ENCODE data around the gene ATG4D. TPM values are rescaled to one million over a fixed set of nuclear protein-coding genes. Genes with fewer than 3 reads are reported as not detected.
A peak's percentile ranks its signal among the peaks of the same experiment; 100 is the strongest.
"Not testable (repeated sequence)": the region's sequence is repeated elsewhere in the genome, so short reads cannot be mapped to it uniquely, and the experiment has no call there.

The ATG4D gene
- total RNA-seq, 4 donors from 2014 or later: 46.5 to 59.3 (median 51.4) TPM

DNA sequence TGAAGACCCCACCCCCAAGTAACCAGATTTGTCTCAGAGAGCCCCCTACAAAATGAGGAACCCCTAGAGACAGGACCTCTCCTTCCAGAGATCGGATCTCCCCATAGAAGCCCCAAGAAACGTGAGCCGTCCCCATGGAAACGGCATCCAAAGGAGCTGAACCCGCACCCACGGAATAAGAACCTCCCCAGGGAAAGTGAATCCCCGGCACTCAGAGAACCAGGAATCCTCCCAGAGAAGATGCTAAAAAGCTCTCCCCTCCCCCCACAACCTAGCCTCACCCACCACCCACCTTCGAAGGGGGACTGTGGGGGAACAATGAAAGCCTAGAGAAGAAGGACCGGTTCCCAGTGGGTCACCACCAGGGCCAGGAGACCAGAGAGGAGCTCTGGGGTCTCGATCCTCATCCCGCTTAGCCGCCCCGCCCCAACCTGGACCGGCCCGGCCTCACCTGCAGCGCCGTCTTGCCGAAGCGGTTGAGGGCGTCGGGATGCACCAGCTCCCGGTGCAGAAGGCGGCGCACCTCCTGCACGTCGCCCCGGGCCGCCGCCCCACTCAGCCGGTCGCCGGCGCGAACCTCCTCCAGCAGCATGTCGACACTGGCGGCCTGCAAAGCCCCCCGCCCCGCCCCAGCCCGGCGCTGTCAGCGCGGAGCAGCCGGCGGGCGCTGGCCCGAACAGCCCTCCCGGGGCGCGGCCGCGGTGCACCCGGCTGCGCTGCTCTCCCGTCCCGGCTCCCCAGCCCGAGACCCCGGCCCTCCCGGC lies 24.5 kb downstream of the ATG4D start:
- peaks cover 0 to 5% (median 0%) of the 10 kb centered on the region in 3 donors for H3K36me3 ChIP-seq
- peak overlapping the region; percentile 67 to 97 (median 78) for H3K4me3 ChIP-seq
- peaks cover 33 to 64% (median 40%) of the 10 kb centered on the region in 3 donors for H3K4me1 ChIP-seq
- no peaks in the 10 kb centered on the region for H3K27me3 ChIP-seq
- TF ChIP-seq, protein P1, sequence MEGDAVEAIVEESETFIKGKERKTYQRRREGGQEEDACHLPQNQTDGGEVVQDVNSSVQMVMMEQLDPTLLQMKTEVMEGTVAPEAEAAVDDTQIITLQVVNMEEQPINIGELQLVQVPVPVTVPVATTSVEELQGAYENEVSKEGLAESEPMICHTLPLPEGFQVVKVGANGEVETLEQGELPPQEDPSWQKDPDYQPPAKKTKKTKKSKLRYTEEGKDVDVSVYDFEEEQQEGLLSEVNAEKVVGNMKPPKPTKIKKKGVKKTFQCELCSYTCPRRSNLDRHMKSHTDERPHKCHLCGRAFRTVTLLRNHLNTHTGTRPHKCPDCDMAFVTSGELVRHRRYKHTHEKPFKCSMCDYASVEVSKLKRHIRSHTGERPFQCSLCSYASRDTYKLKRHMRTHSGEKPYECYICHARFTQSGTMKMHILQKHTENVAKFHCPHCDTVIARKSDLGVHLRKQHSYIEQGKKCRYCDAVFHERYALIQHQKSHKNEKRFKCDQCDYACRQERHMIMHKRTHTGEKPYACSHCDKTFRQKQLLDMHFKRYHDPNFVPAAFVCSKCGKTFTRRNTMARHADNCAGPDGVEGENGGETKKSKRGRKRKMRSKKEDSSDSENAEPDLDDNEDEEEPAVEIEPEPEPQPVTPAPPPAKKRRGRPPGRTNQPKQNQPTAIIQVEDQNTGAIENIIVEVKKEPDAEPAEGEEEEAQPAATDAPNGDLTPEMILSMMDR (IDR thresholded peaks at IDR 0.05): no peak
- TF ChIP-seq POLR2A (IDR thresholded peaks at IDR 0.05): no peak
- intact Hi-C loops (cut with DNase I): loop anchor here (5.0 kb wide), 1 partner anchor 66 kb away; the partner anchor contains the start of gene KEAP1
- H3K27ac ChIP-seq: peak overlapping the region; percentile 90 to 97 (median 96)
- 0% methylated on average over 1 of the region's 58 CpGs; no CpG with 5 or more reads in 1 of the 2 donors for WGBS, 2 donors
- H3K9me3 ChIP-seq: no peaks in the 10 kb centered on the region
- no peak for DNase-seq

DNA sequence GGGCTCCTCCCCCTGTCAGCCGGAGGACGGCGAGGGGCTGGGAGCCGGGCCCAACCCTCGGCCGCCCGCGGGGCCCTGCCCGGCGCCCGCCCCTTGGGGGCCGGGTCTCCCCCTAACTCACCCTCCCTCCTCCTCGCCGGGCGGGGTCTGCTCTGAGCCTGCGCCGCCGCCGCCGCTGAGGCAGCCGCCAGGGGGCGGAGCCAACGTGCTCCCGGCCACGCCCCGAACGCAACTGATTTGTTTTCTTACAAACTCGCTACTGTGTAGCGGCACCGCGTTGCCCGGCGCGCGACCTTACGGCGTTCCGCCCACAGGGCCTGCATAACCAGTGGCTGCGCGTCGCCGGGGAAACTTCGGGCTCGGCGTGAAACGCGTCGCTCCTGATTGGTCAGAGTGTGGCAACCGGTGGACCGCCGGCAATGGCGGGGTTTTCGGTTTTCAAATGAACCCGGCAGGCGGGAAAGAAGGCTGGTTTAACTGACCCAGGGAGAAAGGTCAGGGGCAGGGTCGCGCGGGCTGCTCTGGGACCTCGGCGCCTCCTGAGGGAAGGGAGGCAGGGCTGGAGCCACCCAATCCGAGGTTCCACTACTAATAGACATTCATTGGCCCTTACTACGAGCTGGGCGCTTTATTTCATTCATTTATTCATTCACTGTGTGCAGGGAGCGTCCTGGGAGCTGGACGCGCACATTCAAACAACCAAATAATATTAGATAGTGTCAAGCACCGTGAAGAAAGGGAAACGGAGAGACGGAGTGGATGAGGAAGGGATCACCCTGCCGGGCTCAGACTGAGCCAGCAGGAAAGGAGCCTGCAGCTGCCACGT lies 25.3 kb downstream of the ATG4D start, which contains the start of gene CDKN2D:
TSS of gene CDKN2D (minus strand) at position 154 of the 826 bp plus-strand sequence. CDS start 326 bp downstream, outside the sequence.
- H3K27ac ChIP-seq: peak within 1 kb of the TSS; percentile 90 to 97 (median 96)
- H3K27me3 ChIP-seq: no peaks in the 10 kb centered on the region
- no peaks in the 10 kb centered on the region for H3K9me3 ChIP-seq
- H3K4me3 ChIP-seq: peak within 1 kb of the TSS; percentile 67 to 97 (median 78)
- DNase-seq: peak; percentile 97
- intact Hi-C loops (cut with DNase I): loop anchor here (5.0 kb wide), 1 partner anchor 67 kb away; the partner anchor contains the start of gene KEAP1
- peaks cover 0 to 5% (median 0%) of the 10 kb centered on the region in 3 donors for H3K36me3 ChIP-seq
- TF ChIP-seq, protein P1 (IDR thresholded peaks at IDR 0.05): peak; percentile 42 to 92 (median 84)
- TF ChIP-seq POLR2A (IDR thresholded peaks at IDR 0.05): peak in 3 of 4 donors; percentile 72 to 90 (median 88)
- peaks cover 33 to 60% (median 40%) of the 10 kb centered on the region in 3 donors for H3K4me1 ChIP-seq
- WGBS, 2 donors: 0 to 1% methylated on average over 4 to 30 of the region's 71 CpGs

DNA sequence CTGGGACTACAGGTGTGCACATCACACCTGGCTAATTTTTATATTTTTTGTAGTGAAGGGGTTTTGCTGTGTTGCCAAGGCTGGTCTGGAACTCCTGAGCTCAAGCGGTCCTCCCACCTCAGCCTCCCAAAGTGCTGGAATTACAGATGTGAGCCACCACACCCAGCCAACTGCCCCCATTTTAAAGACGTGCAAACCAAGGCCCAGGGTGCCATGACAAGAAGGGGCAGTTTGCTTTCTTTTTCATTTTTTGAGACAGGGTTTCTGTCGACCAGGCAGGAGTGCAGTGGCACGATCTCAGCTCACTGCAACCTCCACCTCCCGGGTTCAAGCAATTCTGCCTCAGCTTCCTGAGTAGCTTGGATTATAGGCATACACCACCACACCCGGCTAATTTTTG lies 30.1 kb downstream of the ATG4D start:
- WGBS, 2 donors: 80 to 85% methylated on average over 5 to 6 of the region's 6 CpGs
- H3K9me3 ChIP-seq, H3K4me3 ChIP-seq, H3K27ac ChIP-seq, H3K27me3 ChIP-seq, DNase-seq: not testable (repeated sequence)
- Histone ChIP-seq H3K36me3 (peaks cover 0 to 44% (median 0%) of the 10 kb centered on the region in 3 donors), H3K4me1 (peaks cover 5 to 20% (median 13%) of the 10 kb centered on the region in 3 donors)
- intact Hi-C loops (cut with DNase I): loop anchor here (10.0 kb wide), 2 partner anchors 121 to 169 kb away; partner anchors contain the start of gene CDC37

DNA sequence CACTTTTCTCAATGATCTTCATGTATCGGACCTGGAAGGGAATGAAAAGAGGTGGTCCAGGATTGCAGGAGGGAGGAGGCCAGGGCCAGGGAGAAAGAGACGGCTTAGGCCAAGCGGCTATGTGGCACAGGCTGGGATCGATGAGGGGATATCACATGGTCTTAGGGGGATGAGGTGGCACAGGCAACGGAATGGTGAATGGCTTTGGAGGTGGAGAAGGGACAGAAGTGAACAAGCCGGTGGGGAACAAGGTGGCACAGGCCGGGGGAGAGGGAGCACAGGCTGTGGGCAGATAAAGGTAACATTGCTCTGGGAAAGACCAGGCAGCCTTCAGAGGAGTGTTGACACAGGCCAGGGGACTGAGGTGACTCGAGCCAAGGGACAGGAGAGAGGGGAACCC lies 30.8 kb downstream of the ATG4D start:
- whole genome bisulfite sequencing, 2 donors: 76 to 87% methylated on average over 7 of the region's 8 CpGs
- no peaks in the 10 kb centered on the region for H3K27me3 ChIP-seq
- no peak overlapping the region for H3K4me3 ChIP-seq
- peaks cover 0 to 51% (median 0%) of the 10 kb centered on the region in 3 donors for H3K36me3 ChIP-seq
- intact Hi-C loops (cut with DNase I): loop anchor here (10.0 kb wide), 2 partner anchors 120 to 170 kb away; partner anchors contain the start of gene CDC37
- peaks cover 2 to 15% (median 9%) of the 10 kb centered on the region in 3 donors for H3K4me1 ChIP-seq
- H3K27ac ChIP-seq: no peak overlapping the region
- H3K9me3 ChIP-seq: no peaks in the 10 kb centered on the region
- TF ChIP-seq POLR2A (IDR thresholded peaks at IDR 0.05): no peak
- TF ChIP-seq, protein P1 (IDR thresholded peaks at IDR 0.05): no peak
- DNase-seq: no peak

DNA sequence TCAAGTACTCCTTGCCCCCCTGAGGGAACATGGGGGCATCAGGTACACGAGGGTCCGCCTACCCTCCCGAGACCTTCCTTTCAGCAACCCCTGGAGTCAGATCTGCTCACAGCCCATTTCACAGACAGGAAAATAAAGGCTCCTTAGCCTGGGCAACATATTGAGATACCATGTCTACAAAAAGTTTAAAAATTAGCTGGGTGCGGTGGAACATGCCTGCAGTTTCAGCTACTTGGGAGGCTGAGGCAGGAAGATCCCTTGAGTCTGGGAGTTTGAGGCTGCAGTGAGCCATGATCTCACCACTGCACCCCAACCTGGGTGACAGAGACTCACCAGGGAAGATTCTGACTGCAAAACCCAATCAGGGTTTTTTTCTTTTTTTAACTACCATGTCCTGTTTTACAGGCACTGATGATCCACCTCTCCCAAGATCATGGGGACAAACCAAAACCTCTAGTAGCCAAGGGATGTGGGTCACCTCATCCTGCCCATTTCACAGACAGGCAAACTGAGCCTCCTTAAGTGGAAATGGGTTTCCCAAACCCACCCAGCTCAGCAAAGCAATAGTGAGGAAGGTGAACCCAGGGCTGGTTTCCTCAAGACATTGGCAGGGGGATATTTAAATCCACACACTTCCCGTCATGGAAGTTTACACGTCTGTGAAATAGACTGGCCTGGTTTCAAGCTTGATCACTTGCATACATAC lies 31.5 kb downstream of the ATG4D start:
- WGBS, 2 donors: 78 to 85% methylated on average over 6 of the region's 6 CpGs
- Histone ChIP-seq H3K27me3 (no peaks in the 10 kb centered on the region), H3K27ac (no peak overlapping the region), H3K9me3 (no peaks in the 10 kb centered on the region), H3K36me3 (peaks cover 0 to 58% (median under 1%) of the 10 kb centered on the region in 3 donors), H3K4me3 (no peak overlapping the region), H3K4me1 (peaks cover 0 to 8% (median 6%) of the 10 kb centered on the region in 3 donors)
- intact Hi-C loops (cut with DNase I): loop anchor here (10.0 kb wide), 2 partner anchors 120 to 170 kb away; partner anchors contain the start of gene CDC37
- no peak for TF ChIP-seq POLR2A (IDR thresholded peaks at IDR 0.05)
- TF ChIP-seq, protein P1 (IDR thresholded peaks at IDR 0.05): no peak
- DNase-seq: no peak
